Endothelial cell of umbilical vein (primary cell): ENCODE measurements around the gene TRAK1.

Experiments
- EZH2 ChIP-seq: IDR thresholded peaks from 2 replicates; pipeline ENCODE4 v1.6.1; 2012; ENCODE audit warnings: borderline replicate concordance, low read depth, mild to moderate bottlenecking, moderate library complexity, low read length, inconsistent platforms; ENCODE audit not compliant: severe bottlenecking
- GATA2 ChIP-seq: IDR thresholded peaks from 2 replicates; pipeline ENCODE4 v1.7.0; 2011; ENCODE audit warnings: low read depth, mild to moderate bottlenecking, moderate library complexity, mixed read lengths, low read length; ENCODE audit not compliant: insufficient read length, insufficient read depth
- POLR2A ChIP-seq: IDR thresholded peaks from 2 replicates; pipeline ENCODE4 v1.6.1; 2012; ENCODE audit warnings: low read depth, mild to moderate bottlenecking, control low read depth, low read length
- POLR2AphosphoS5 ChIP-seq: IDR thresholded peaks from 2 replicates; pipeline ENCODE4 v1.6.1; 2012; ENCODE audit warnings: low read depth, mild to moderate bottlenecking, control low read depth, low read length, moderate library complexity; ENCODE audit not compliant: insufficient read depth
- TF ChIP-seq, protein P1 (sequence below), 2 donors: IDR thresholded peaks; 1 replicate in 1 of 2; 2 replicates in 1 of 2; pipeline ENCODE4 v1.5.1; 2011; ENCODE audit warnings: low read length in 2 of 2, mild to moderate bottlenecking in 2 of 2, moderate library complexity in 2 of 2, control low read depth in 1 of 2, inconsistent platforms in 1 of 2, low read depth in 1 of 2; ENCODE audit not compliant: insufficient read depth in 1 of 2; ENCODE audit errors: extremely low read depth in 1 of 2

DNA sequence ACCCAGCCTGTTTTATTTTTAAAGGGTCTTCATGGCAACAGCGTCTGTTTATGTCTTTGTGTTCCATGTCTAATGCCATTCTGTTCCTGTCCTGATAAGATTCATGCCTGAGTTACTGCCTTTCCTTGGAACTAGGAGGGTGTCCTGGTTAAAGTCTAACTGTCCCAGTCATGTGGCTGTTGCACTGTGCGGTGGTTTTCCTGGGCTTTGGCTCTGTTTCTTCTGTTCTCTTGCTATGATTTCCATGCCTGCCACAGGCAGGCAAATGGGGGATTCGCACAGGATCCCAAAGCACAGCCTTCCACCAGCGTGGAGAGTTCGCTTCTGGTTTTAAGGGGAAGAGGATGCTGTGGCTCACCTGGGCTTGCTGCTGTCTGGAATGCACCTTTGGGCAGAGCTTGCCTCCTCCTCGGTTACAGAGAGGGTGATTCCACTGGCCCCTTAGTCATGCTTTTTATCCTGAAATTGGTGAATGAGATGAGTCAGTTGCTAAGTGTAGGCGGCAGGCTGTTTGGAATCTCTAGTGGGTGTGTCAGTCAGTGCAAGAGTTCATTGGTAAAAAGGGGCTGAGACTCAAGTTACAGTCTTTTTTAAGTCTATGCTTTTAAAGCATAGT is 88.1 kb downstream of the TRAK1 start:
- no peak for TF ChIP-seq GATA2
- TF ChIP-seq, protein P1, sequence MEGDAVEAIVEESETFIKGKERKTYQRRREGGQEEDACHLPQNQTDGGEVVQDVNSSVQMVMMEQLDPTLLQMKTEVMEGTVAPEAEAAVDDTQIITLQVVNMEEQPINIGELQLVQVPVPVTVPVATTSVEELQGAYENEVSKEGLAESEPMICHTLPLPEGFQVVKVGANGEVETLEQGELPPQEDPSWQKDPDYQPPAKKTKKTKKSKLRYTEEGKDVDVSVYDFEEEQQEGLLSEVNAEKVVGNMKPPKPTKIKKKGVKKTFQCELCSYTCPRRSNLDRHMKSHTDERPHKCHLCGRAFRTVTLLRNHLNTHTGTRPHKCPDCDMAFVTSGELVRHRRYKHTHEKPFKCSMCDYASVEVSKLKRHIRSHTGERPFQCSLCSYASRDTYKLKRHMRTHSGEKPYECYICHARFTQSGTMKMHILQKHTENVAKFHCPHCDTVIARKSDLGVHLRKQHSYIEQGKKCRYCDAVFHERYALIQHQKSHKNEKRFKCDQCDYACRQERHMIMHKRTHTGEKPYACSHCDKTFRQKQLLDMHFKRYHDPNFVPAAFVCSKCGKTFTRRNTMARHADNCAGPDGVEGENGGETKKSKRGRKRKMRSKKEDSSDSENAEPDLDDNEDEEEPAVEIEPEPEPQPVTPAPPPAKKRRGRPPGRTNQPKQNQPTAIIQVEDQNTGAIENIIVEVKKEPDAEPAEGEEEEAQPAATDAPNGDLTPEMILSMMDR (IDR thresholded peaks at IDR 0.05; ENCODE audit: extremely low read depth in 1 of 2, insufficient read depth in 1 of 2, low read depth in 1 of 2, low read length in 2 of 2): no peak
- TF ChIP-seq EZH2: no peak
- TF ChIP-seq POLR2A: no peak
- TF ChIP-seq POLR2AphosphoS5: no peak
